ENCODE data around the gene ATP2A3.

- TF ChIP-seq CTCF (IDR thresholded peaks at IDR 0.05) (no peak), POLR2AphosphoS5 (IDR thresholded peaks at IDR 0.05) (no peak), POLR2A (IDR thresholded peaks at IDR 0.05) (no peak)
These were observed 4.2 kb downstream of the ATP2A3 start for GRCh38 chr17:3959921-3960601.

All from breast epithelium (tissue), 3 donors.